KOPT-K1 (cell line): ENCODE data around the gene NRXN2.

ENCODE experiments used
- H3K27ac ChIP-seq: fragments of 200-600 bp; sonication (generic); 2 replicates; pipeline ENCODE4 v1.5.1; 2016; ENCODE audit warnings: antibody characterized with exemption, mild to moderate bottlenecking, low read depth, low read length; ENCODE audit not compliant: poor library complexity, severe bottlenecking
- H3K36me3 ChIP-seq: fragments of 200-600 bp; sonication (generic); 2 replicates; pipeline ENCODE4 v1.5.1; 2017; ENCODE audit warnings: antibody characterized with exemption, mild to moderate bottlenecking, low read length, moderate library complexity; ENCODE audit not compliant: insufficient read depth
- H3K9me3 ChIP-seq: fragments of 200-600 bp; sonication (generic); 2 replicates; pipeline ENCODE4 v1.5.1; 2017; ENCODE audit warnings: antibody characterized with exemption, low read length, mild to moderate bottlenecking; ENCODE audit not compliant: insufficient read depth, poor library complexity, severe bottlenecking

NRXN2 gene

GRCh38 chr11:64723907-64724862 lies 1.2 kb upstream of the NRXN2 start:
- Histone ChIP-seq H3K36me3 (peaks cover 12% of the 10 kb centered on the region; the same call in 1 of the 2 replicates), H3K27ac (no peak overlapping the region), H3K9me3 (no peaks in the 10 kb centered on the region)

- H3K36me3 ChIP-seq: 0 out of 2 replicates have a peak, but pooled peaks cover 4% of the 10 kb centered on the region
- H3K27ac ChIP-seq: no peak overlapping the region
- H3K9me3 ChIP-seq: no peaks in the 10 kb centered on the region
These were observed 594 bp downstream of the NRXN2 start for GRCh38 chr11:64722141-64723065.

GRCh38 chr11:64721359-64721699 lies 1.7 kb downstream of the NRXN2 start:
- Histone ChIP-seq H3K36me3 (no peaks in the 10 kb centered on the region), H3K9me3 (no peaks in the 10 kb centered on the region), H3K27ac (no peak overlapping the region)

GRCh38 chr11:64720640-64721358 lies 2.2 kb downstream of the NRXN2 start:
- H3K27ac ChIP-seq: no peak overlapping the region
- no peaks in the 10 kb centered on the region for H3K9me3 ChIP-seq

GRCh38 chr11:64720167-64720566 lies 2.8 kb downstream of the NRXN2 start:
- no peak overlapping the region for H3K27ac ChIP-seq
- H3K9me3 ChIP-seq: no peaks in the 10 kb centered on the region
- H3K36me3 ChIP-seq: no peaks in the 10 kb centered on the region

More at GRCh38 chr11:64720640-64721358, 2.2 kb downstream of the NRXN2 start:
- no peaks in the 10 kb centered on the region for H3K36me3 ChIP-seq

- Histone ChIP-seq H3K27ac (no peak overlapping the region), H3K9me3 (no peaks in the 10 kb centered on the region), H3K36me3 (no peaks in the 10 kb centered on the region)
These were observed 3.6 kb downstream of the NRXN2 start for GRCh38 chr11:64719406-64719805.

GRCh38 chr11:64718780-64719124 lies 4.2 kb downstream of the NRXN2 start:
- Histone ChIP-seq H3K9me3 (no peaks in the 10 kb centered on the region), H3K36me3 (no peaks in the 10 kb centered on the region), H3K27ac (no peak overlapping the region)

GRCh38 chr11:64718084-64718779 lies 4.8 kb downstream of the NRXN2 start:
- no peaks in the 10 kb centered on the region for H3K9me3 ChIP-seq
- no peak overlapping the region for H3K27ac ChIP-seq
- no peaks in the 10 kb centered on the region for H3K36me3 ChIP-seq

GRCh38 chr11:64717268-64717578 lies 5.8 kb downstream of the NRXN2 start:
- Histone ChIP-seq H3K36me3 (no peaks in the 10 kb centered on the region), H3K9me3 (no peaks in the 10 kb centered on the region), H3K27ac (no peak overlapping the region)

- Histone ChIP-seq H3K36me3 (no peaks in the 10 kb centered on the region), H3K27ac (no peak overlapping the region), H3K9me3 (no peaks in the 10 kb centered on the region)
These were observed 6.3 kb downstream of the NRXN2 start for GRCh38 chr11:64716473-64717267.

- no peaks in the 10 kb centered on the region for H3K9me3 ChIP-seq
- H3K27ac ChIP-seq: no peak overlapping the region
- no peaks in the 10 kb centered on the region for H3K36me3 ChIP-seq
These were observed 7.1 kb downstream of the NRXN2 start for GRCh38 chr11:64715756-64716472.

- no peaks in the 10 kb centered on the region for H3K9me3 ChIP-seq
These were observed 7.9 kb downstream of the NRXN2 start for GRCh38 chr11:64715110-64715509.

GRCh38 chr11:64714666-64715065 lies 8.3 kb downstream of the NRXN2 start:
- no peak overlapping the region for H3K27ac ChIP-seq

More at GRCh38 chr11:64715110-64715509, 7.9 kb downstream of the NRXN2 start:
- H3K36me3 ChIP-seq: no peaks in the 10 kb centered on the region
- H3K27ac ChIP-seq: no peak overlapping the region

More at GRCh38 chr11:64714666-64715065, 8.3 kb downstream of the NRXN2 start:
- H3K36me3 ChIP-seq: no peaks in the 10 kb centered on the region
- no peaks in the 10 kb centered on the region for H3K9me3 ChIP-seq
